Upper lobe of left lung (tissue), 6 donors: Measurements from ENCODE around the gene ASCL1. TPM values are rescaled to one million over a fixed set of nuclear protein-coding genes. Genes with fewer than 3 reads are reported as not detected.

ENCODE experiments used
- ATAC-seq, 2 donors: fragments of 200-7000 bp; cut with Tn5 transposase; one replicate each; pipeline ENCODE4 v1.9.1; 2022; ENCODE audit warnings: mild to moderate bottlenecking in 2 of 2, moderate library complexity in 2 of 2; ENCODE audit not compliant: low FRiP score in 2 of 2
- DNase-seq, 2 donors: peaks; one replicate each; pipeline ENCODE4 v3.0.0-alpha.2; 2019 to 2020
- H3K27ac ChIP-seq, 4 donors: fragments of 200-600 bp; sonication (generic); one replicate each; pipeline ENCODE4 v1.5.1; 2016 to 2019
- H3K27me3 ChIP-seq, 4 donors: fragments of 200-600 bp; sonication (generic); one replicate each; pipeline ENCODE4 v1.5.1; 2017 to 2019
- H3K36me3 ChIP-seq, 4 donors: fragments of 200-600 bp; sonication (generic); one replicate each; pipeline ENCODE4 v1.5.1; 2016 to 2019
- H3K4me1 ChIP-seq, 4 donors: fragments of 200-600 bp; sonication (generic); one replicate each; pipeline ENCODE4 v1.5.1; 2018 to 2019
- H3K4me3 ChIP-seq, 4 donors: fragments of 200-600 bp; sonication (generic); one replicate each; pipeline ENCODE4 v1.5.1; 2017 to 2019; ENCODE audit warnings: mild to moderate bottlenecking in 2 of 4, moderate library complexity in 1 of 4
- H3K9me3 ChIP-seq, 4 donors: fragments of 200-600 bp; sonication (generic); one replicate each; pipeline ENCODE4 v1.5.1; 2018 to 2019
- EP300 ChIP-seq, 4 donors: sonication (generic); formaldehyde crosslinking; IDR thresholded peaks; one replicate each; pipeline ENCODE4 v1.5.1; 2017; ENCODE audit warnings: antibody characterized with exemption in 4 of 4, control low read depth in 2 of 4
- POLR2A ChIP-seq, 4 donors: fragments of 450-650 bp; IDR thresholded peaks; one replicate each; pipeline ENCODE4 v1.5.1; 2016 to 2017; ENCODE audit warnings: antibody characterized with exemption in 4 of 4, mild to moderate bottlenecking in 2 of 4
- POLR2AphosphoS5 ChIP-seq, 2 donors: sonication (generic); formaldehyde crosslinking; IDR thresholded peaks; one replicate each; pipeline ENCODE4 v1.5.1; 2017; ENCODE audit warnings: antibody characterized with exemption in 2 of 2
- WGBS, 2 donors: methylation state at CpG; one replicate each; pipeline ENCODE4 v1.1.5; 2017 to 2018; 5-methylcytosine and 5-hydroxymethylcytosine counted together
- total RNA-seq, 6 donors: library from RNA; depleted of rRNA in 4 of 6; stranded (reverse); fragments of >200 nt in 4 of 6; gene quantifications; one replicate each; pipeline versions ENCODE4 v1.1.0 to v1.2.1, GENCODE V29; 2016 to 2021
- TF ChIP-seq, protein P1 (sequence below), 6 experiments: fragments of 450-650 bp in 4 of 6; fragments of 200-600 bp in 2 of 6; sonication (generic) in 2 of 6; IDR thresholded peaks; one replicate each; pipeline ENCODE4 v1.5.1; 2016 to 2019; ENCODE audit warnings: antibody characterized with exemption in 6 of 6
- donor health status: DM: no; HTN: no; CAD: no; lungs with moderate emphysema.
- donor health status: DM: no; HTN: yes; CAD: no; lungs with severe emphysema.

ASCL1 gene
- total RNA-seq, 6 donors from 2014 or later, result 0.13 to 0.29 (median 0.15) TPM; not detected in 3

DNA sequence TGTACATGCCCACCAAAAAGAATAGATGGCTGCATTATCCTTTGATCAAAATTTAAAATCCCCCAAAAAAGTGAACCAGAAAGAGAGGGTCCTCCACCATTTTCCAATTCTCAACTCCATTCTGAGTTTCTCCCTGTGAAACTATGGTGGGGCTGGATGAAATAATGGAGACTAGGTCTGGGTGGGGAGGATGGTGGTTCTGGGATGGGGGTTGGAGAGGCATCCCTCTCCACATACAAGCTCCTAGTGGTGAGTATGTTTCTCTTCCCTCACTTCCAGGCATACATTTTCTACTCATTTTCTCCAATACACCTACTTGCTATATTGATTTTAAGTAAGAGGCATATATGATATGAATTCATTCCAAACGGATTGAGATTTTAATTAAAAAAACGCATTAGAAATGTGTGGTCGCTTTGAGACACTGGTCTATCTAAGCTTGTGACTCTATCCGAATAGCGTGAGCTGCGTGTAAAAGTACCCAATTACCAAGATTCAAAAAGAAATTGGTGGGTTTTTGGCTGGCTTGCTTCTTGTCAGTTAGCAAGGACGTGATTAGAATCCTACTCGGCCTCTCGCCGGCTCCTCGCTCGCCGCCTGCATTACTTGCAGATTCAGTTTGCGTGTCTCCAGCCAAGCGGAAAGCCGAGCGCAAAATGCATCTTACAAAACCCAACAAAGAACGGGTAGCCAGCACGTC, 3.4 kb downstream of the ASCL1 start:
- peaks cover 0 to 48% (median 16%) of the 10 kb centered on the region in 4 donors for H3K27me3 ChIP-seq
- no peak overlapping the region for H3K4me3 ChIP-seq
- peaks cover 0 to 3% (median 0%) of the 10 kb centered on the region in 4 donors for H3K9me3 ChIP-seq
- H3K27ac ChIP-seq, result no peak overlapping the region
- ATAC-seq, result no peak
- DNase-seq, result no peak
- 11 to 23% methylated on average over 19 of the region's 19 CpGs for WGBS, 2 donors
- TF ChIP-seq POLR2AphosphoS5 (IDR thresholded peaks at IDR 0.05) (no peak), POLR2A (IDR thresholded peaks at IDR 0.05) (no peak), EP300 (IDR thresholded peaks at IDR 0.05) (no peak)
- TF ChIP-seq, protein P1, sequence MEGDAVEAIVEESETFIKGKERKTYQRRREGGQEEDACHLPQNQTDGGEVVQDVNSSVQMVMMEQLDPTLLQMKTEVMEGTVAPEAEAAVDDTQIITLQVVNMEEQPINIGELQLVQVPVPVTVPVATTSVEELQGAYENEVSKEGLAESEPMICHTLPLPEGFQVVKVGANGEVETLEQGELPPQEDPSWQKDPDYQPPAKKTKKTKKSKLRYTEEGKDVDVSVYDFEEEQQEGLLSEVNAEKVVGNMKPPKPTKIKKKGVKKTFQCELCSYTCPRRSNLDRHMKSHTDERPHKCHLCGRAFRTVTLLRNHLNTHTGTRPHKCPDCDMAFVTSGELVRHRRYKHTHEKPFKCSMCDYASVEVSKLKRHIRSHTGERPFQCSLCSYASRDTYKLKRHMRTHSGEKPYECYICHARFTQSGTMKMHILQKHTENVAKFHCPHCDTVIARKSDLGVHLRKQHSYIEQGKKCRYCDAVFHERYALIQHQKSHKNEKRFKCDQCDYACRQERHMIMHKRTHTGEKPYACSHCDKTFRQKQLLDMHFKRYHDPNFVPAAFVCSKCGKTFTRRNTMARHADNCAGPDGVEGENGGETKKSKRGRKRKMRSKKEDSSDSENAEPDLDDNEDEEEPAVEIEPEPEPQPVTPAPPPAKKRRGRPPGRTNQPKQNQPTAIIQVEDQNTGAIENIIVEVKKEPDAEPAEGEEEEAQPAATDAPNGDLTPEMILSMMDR (IDR thresholded peaks at IDR 0.05), result no peak
- no peaks in the 10 kb centered on the region for H3K36me3 ChIP-seq
- peaks cover 15 to 42% (median 24%) of the 10 kb centered on the region in 4 donors for H3K4me1 ChIP-seq

DNA sequence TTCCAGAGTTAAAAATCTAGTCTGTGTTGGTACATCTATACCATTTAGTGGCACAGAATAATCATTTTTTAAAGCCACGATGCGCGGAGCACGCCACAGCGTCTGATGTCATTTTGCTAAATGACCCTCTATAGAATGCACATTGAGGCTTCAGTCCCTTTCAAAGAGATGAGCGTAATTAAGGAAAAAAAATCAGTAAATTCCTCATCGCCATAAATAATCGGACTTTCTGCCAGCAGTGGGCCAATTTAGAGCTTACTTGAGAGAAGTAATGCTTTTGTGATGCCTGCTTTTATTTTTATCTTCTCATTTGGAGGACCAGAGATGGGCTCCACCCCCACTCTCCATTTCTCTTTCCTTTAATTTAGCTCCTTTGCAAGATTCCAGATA, 4.0 kb downstream of the ASCL1 start:
- Histone ChIP-seq H3K27me3 (peaks cover 0 to 43% (median 14%) of the 10 kb centered on the region in 4 donors), H3K4me1 (peaks cover 15 to 38% (median 21%) of the 10 kb centered on the region in 4 donors), H3K36me3 (no peaks in the 10 kb centered on the region), H3K4me3 (no peak overlapping the region), H3K27ac (no peak overlapping the region), H3K9me3 (peaks cover 0 to 3% (median 0%) of the 10 kb centered on the region in 4 donors)
- DNase-seq, result no peak
- no peak for ATAC-seq
- TF ChIP-seq POLR2A (IDR thresholded peaks at IDR 0.05) (no peak), EP300 (IDR thresholded peaks at IDR 0.05) (no peak), POLR2AphosphoS5 (IDR thresholded peaks at IDR 0.05) (no peak)
- TF ChIP-seq, protein P1 (IDR thresholded peaks at IDR 0.05), result no peak
- WGBS, 2 donors, result 10 to 12% methylated on average over 8 of the region's 8 CpGs

DNA sequence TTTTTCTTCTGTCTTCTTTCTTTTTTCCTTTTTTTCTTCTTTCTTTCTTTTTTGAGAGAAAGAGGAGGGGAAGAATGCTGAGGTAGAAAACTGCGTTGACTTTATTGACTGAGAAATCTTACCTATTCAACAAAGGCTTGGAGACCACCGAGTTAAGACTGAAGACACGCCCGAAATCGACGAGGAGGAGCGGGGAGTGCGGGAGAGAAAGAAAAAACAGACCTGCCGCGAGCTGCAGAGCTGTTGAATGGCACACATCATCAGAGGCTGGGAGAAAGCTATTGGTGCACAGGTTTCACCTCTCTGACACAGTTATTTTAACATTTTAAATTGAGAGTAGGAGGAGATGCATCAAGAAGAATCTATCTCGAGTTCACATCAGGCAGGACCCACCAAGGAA, 5.1 kb downstream of the ASCL1 start:
- TF ChIP-seq, protein P1 (IDR thresholded peaks at IDR 0.05), result no peak
- TF ChIP-seq POLR2AphosphoS5 (IDR thresholded peaks at IDR 0.05) (no peak), POLR2A (IDR thresholded peaks at IDR 0.05) (no peak), EP300 (IDR thresholded peaks at IDR 0.05) (no peak)
- WGBS, 2 donors, result 3 to 7% methylated on average over 11 of the region's 11 CpGs
- Histone ChIP-seq H3K27ac (no peak overlapping the region), H3K27me3 (peaks cover 0 to 37% (median 9%) of the 10 kb centered on the region in 4 donors), H3K36me3 (no peaks in the 10 kb centered on the region), H3K9me3 (peaks cover 0 to 3% (median 0%) of the 10 kb centered on the region in 4 donors), H3K4me3 (no peak overlapping the region), H3K4me1 (peaks cover 12 to 28% (median 13%) of the 10 kb centered on the region in 4 donors)
- no peak for ATAC-seq
- DNase-seq, result no peak

DNA sequence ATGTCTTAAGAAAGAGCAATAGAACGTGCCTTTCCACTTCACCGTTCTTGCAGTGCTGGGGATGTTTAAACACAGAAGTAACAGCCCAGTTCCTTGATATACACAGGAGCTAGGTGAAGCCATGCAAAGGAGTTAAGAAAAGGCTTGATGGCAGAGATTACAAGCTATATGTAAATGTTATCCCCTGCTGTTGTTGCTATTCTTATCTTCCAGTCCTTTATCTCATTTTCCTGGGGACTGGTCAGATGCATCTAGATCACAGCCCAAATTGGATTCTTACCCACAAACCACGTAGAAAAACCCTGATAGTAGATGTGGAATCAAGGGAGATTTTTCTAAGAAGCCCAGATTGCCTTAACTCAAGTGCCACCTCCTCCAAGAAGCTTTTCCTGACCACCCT, 5.5 kb downstream of the ASCL1 start:
- Histone ChIP-seq H3K9me3 (peaks cover 0 to 3% (median 0%) of the 10 kb centered on the region in 4 donors), H3K36me3 (no peaks in the 10 kb centered on the region), H3K4me1 (peaks cover 7 to 23% (median 9%) of the 10 kb centered on the region in 4 donors), H3K4me3 (no peak overlapping the region), H3K27me3 (peaks cover 0 to 36% (median 7%) of the 10 kb centered on the region in 4 donors), H3K27ac (no peak overlapping the region)
- TF ChIP-seq, protein P1 (IDR thresholded peaks at IDR 0.05), result no peak
- TF ChIP-seq POLR2AphosphoS5 (IDR thresholded peaks at IDR 0.05), result no peak
- no peak for TF ChIP-seq EP300 (IDR thresholded peaks at IDR 0.05)
- TF ChIP-seq POLR2A (IDR thresholded peaks at IDR 0.05), result no peak
- DNase-seq, result no peak
- no peak for ATAC-seq
- 8 to 9% methylated on average over 3 of the region's 3 CpGs for WGBS, 2 donors
